Measurements from ENCODE around the gene MYO16. TPM values are rescaled to one million over a fixed set of nuclear protein-coding genes. Genes with fewer than 3 reads are reported as not detected.

The MYO16 gene
- total RNA-seq, 1 donor from 2014 or later = not detected

GRCh38 chr13:109256866-109257760 is 627.7 kb downstream of the MYO16 start:
- H3K4me3 ChIP-seq (ENCODE audit: low read depth, low read length) = no peak overlapping the region
- peak; percentile 98 for FAIRE-seq
- no peaks in the 10 kb centered on the region for H3K36me3 ChIP-seq (ENCODE audit: control insufficient read depth, insufficient read depth, low read length)
- TF ChIP-seq CTCF (IDR thresholded peaks at IDR 0.05; ENCODE audit: insufficient read depth, low read length, severe bottlenecking) = no peak
- peak; percentile 100 for DNase-seq (ENCODE audit: low read depth)
- H3K27me3 ChIP-seq (ENCODE audit: control insufficient read depth, insufficient read depth, low read length) = no peaks in the 10 kb centered on the region
